HG02840 (cell line): Measurements from ENCODE around the gene AIPL1.

Experiments used
- ATAC-seq: cut with Tn5 transposase; IDR thresholded peaks from one replicate; pipeline ENCODE4 v1.9.1; 2021; ENCODE audit warnings: mild to moderate bottlenecking, moderate library complexity, moderate number of reproducible peaks; ENCODE audit not compliant: unreplicated experiment, low FRiP score

AIPL1 gene

GRCh38 chr17:6468051-6468790 lies 33.3 kb upstream of the AIPL1 start:
- no peak for ATAC-seq

- ATAC-seq = no peak
Measured at GRCh38 chr17:6467567-6467966, 32.6 kb upstream of the AIPL1 start.

GRCh38 chr17:6465206-6466003 lies 30.5 kb upstream of the AIPL1 start:
- no peak for ATAC-seq

GRCh38 chr17:6464446-6465041 lies 29.6 kb upstream of the AIPL1 start:
- no peak for ATAC-seq

- no peak for ATAC-seq
Measured at GRCh38 chr17:6463616-6464445, 28.9 kb upstream of the AIPL1 start.

- no peak for ATAC-seq
Measured at GRCh38 chr17:6462692-6463091, 27.8 kb upstream of the AIPL1 start.

- ATAC-seq = no peak
Measured at GRCh38 chr17:6461792-6462524, 27.0 kb upstream of the AIPL1 start.

- no peak for ATAC-seq
Measured at GRCh38 chr17:6461246-6461645, 26.3 kb upstream of the AIPL1 start.

GRCh38 chr17:6460531-6461161 lies 25.7 kb upstream of the AIPL1 start:
- ATAC-seq = no peak

- no peak for ATAC-seq
Measured at GRCh38 chr17:6458460-6458950, 23.6 kb upstream of the AIPL1 start.

- ATAC-seq = no peak
Measured at GRCh38 chr17:6457688-6458459, 23.0 kb upstream of the AIPL1 start.

- ATAC-seq = no peak
Measured at GRCh38 chr17:6456914-6457687, 22.2 kb upstream of the AIPL1 start.

- ATAC-seq = no peak
Measured at GRCh38 chr17:6456321-6456720, 21.4 kb upstream of the AIPL1 start.

- ATAC-seq = no peak
Measured at GRCh38 chr17:6455321-6455705, 20.4 kb upstream of the AIPL1 start.

GRCh38 chr17:6454495-6455320 lies 19.8 kb upstream of the AIPL1 start:
- no peak for ATAC-seq

- ATAC-seq = no peak
Measured at GRCh38 chr17:6453279-6454024, 18.5 kb upstream of the AIPL1 start.
